Common myeloid progenitor, CD34-positive (primary cell): ENCODE results near the gene CCNT2.

ENCODE experiments used
- CTCF ChIA-PET: fragments of 350-600 bp; sonication (Branson Sonifier 250); formaldehyde crosslinking; loops from one replicate; lab custom pipeline; 2021; ENCODE audit warnings: antibody characterized with exemption; lab: Charles Lee
- POLR2A ChIA-PET: fragments of 350-600 bp; sonication (Branson Sonifier 250); formaldehyde crosslinking; loops from one replicate; lab custom pipeline; 2021; ENCODE audit warnings: antibody characterized with exemption; lab: Charles Lee
- DNase-seq, 3 donors: peaks; one replicate each; pipeline versions ENCODE4 v3.0.0 to v3.0.0-alpha.2; 2013
- H3K27ac ChIP-seq, 2 experiments: 1 replicate in 1 of 2; 2 replicates in 1 of 2; pipeline ENCODE4 v1.7.0; 2013; ENCODE audit warnings: inconsistent platforms in 2 of 2, low read length in 2 of 2, mild to moderate bottlenecking in 2 of 2, low read depth in 1 of 2, moderate library complexity in 1 of 2; ENCODE audit not compliant: severe bottlenecking in 2 of 2, insufficient read depth in 1 of 2, poor library complexity in 1 of 2
- H3K27me3 ChIP-seq, 5 experiments: replicated peaks in 2 of 5; 1 replicate in 3 of 5; 2 replicates in 2 of 5; pipeline versions ENCODE4 v1.6.1 to v1.7.0; 2013; ENCODE audit warnings: low read length in 4 of 5, mild to moderate bottlenecking in 2 of 5, moderate library complexity in 2 of 5, inconsistent platforms in 1 of 5; ENCODE audit not compliant: insufficient read depth in 5 of 5, control insufficient read depth in 4 of 5
- H3K36me3 ChIP-seq, 4 experiments: 1 replicate in 2 of 4; 2 replicates in 2 of 4; pipeline versions ENCODE4 v1.6.1 to v1.7.0; 2013; ENCODE audit warnings: low read length in 3 of 4, control low read depth in 1 of 4, mild to moderate bottlenecking in 1 of 4; ENCODE audit not compliant: control insufficient read depth in 4 of 4, insufficient read depth in 4 of 4
- H3K4me1 ChIP-seq, 4 experiments: 1 replicate in 3 of 4; 2 replicates in 1 of 4; pipeline versions ENCODE4 v1.6.1 to v1.7.1; 2013; ENCODE audit warnings: low read length in 3 of 4, mild to moderate bottlenecking in 3 of 4, control low read depth in 1 of 4, inconsistent platforms in 1 of 4, moderate library complexity in 1 of 4; ENCODE audit not compliant: control insufficient read depth in 4 of 4, insufficient read depth in 4 of 4; ENCODE audit errors: control extremely low read depth in 1 of 4
- H3K4me3 ChIP-seq, 7 experiments: 1 replicate in 4 of 7; 2 replicates in 3 of 7; pipeline versions ENCODE4 v1.5.1 to v1.7.0; 2013; ENCODE audit warnings: mild to moderate bottlenecking in 7 of 7, low read length in 6 of 7, moderate library complexity in 6 of 7, inconsistent platforms in 2 of 7, low read depth in 2 of 7, control low read depth in 1 of 7; ENCODE audit not compliant: insufficient read depth in 4 of 7, control insufficient read depth in 1 of 7; ENCODE audit errors: extremely low read depth in 1 of 7
- H3K9me3 ChIP-seq, 5 experiments: 1 replicate in 4 of 5; 2 replicates in 1 of 5; pipeline versions ENCODE4 v1.6.1 to v1.7.1; 2013; ENCODE audit warnings: low read length in 4 of 5, mild to moderate bottlenecking in 2 of 5, inconsistent platforms in 1 of 5, low read depth in 1 of 5, moderate library complexity in 1 of 5; ENCODE audit not compliant: control insufficient read depth in 4 of 5, insufficient read depth in 2 of 5; ENCODE audit errors: control extremely low read depth in 1 of 5
- WGBS: methylation state at CpG from one replicate; pipeline ENCODE4 v1.1.5; 2013; ENCODE audit not compliant: insufficient coverage; 5-methylcytosine and 5-hydroxymethylcytosine counted together

The CCNT2 gene

GRCh38 chr2:135005753-135006152 lies 87.1 kb downstream of the CCNT2 start:
- Histone ChIP-seq H3K4me1 (peaks cover 0 to 3% (median 0%) of the 10 kb centered on the region in 4 experiments), H3K4me3 (no peak overlapping the region), H3K27ac (no peak overlapping the region), H3K36me3 (no peaks in the 10 kb centered on the region), H3K27me3 (peaks cover 0 to 13% (median 6%) of the 10 kb centered on the region in 5 experiments), H3K9me3 (no peaks in the 10 kb centered on the region)
- WGBS: 61% methylated on average over 3 of the region's 3 CpGs
- POLR2A ChIA-PET: no interaction called here
- CTCF ChIA-PET: interaction anchor here (0.7 to 6.9 kb wide), 10 partner anchors 8 to 704 kb away, joined by 3 to 56 read pairs (median 4); no protein-coding TSS in a partner anchor
- DNase-seq: no peak
